ENCODE measurements around the gene NFATC2.

- TF ChIP-seq POLR2AphosphoS5 (IDR thresholded peaks at IDR 0.05) (no peak), CTCF (IDR thresholded peaks at IDR 0.05; ENCODE audit: poor library complexity, severe bottlenecking) (no peak)
These were observed 58.2 kb downstream of the NFATC2 start for GRCh38 chr20:51484141-51484815.
